UCSD-AML1 (cell line): Measurements from ENCODE around the gene BARX1.

Experiments
- DNase-seq: peaks from one replicate; lab custom pipeline; 2025; ENCODE audit not compliant: unreplicated experiment; lab: John Stamatoyannopoulos, UW

The BARX1 gene

DNA sequence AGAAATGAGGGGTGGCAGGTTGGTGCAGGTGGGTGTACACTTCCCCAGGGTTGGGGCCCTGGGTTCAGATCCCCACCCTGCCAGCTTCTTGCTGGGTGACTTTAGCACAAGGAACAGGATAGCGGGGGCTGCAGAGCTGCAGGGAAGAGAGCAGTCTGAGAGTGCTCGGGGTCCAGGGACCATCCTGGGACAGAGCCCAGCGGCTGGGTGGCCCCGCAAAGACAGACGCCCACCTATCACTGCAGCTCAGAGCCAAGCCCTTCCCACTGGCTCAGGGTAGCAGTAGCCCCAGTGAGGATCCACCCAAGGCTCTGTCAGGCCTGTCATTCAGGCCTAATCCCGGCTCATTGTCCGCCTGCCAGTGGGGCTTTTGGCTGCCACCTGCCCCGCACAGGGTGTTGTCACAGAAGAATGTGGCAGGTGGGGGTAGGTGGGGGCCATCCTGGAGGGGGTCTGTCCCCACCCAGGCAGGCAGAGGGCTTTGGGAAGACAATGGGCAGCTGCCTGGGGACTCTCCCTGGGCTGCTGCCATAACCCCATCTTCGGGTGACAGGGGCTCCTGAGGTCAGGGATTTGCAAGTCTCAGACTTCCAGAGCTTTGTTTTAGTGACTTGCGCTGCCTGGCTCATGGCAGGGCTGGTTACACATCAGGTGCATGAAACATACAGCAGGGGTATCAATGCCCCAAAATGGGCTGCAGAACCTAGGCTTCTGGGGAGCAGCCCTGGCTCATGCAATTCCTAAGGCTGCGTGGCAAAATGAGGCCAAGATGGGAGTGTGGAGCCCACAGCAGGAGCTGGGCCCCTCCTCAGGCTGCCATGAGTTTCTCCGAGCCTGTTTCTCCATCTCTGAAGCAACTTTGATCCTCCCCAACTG is 52.1 kb downstream of the BARX1 start:
- DNase-seq, result no peak

- DNase-seq, result no peak
Measured at GRCh38 chr9:93902051-93902779, 52.9 kb downstream of the BARX1 start.
